GM18873 (cell line): ENCODE results near the gene NRG3.
"Not testable (repeated sequence)": the region's sequence is repeated elsewhere in the genome, so short reads cannot be mapped to it uniquely, and the experiment has no call there.

Experiments
- ATAC-seq: cut with Tn5 transposase; IDR thresholded peaks from one replicate; pipeline ENCODE4 v1.9.1; 2021; ENCODE audit warnings: mild to moderate bottlenecking, moderate library complexity, moderate number of reproducible peaks; ENCODE audit not compliant: unreplicated experiment, low FRiP score

The NRG3 gene

GRCh38 chr10:81950358-81950757, 75.4 kb downstream of the NRG3 start:
- no peak for ATAC-seq

- no peak for ATAC-seq
These were observed 78.4 kb downstream of the NRG3 start for GRCh38 chr10:81953420-81953819.

- no peak for ATAC-seq
These were observed 83.0 kb downstream of the NRG3 start for GRCh38 chr10:81957976-81958375.

- no peak for ATAC-seq
These were observed 84.0 kb downstream of the NRG3 start for GRCh38 chr10:81959016-81959415.

GRCh38 chr10:81961451-81962184, 86.6 kb downstream of the NRG3 start:
- no peak for ATAC-seq

- no peak for ATAC-seq
These were observed 88.6 kb downstream of the NRG3 start for GRCh38 chr10:81963606-81964005.

GRCh38 chr10:81967716-81968115, 92.7 kb downstream of the NRG3 start:
- no peak for ATAC-seq

- ATAC-seq, result no peak
These were observed 94.1 kb downstream of the NRG3 start for GRCh38 chr10:81969136-81969535.

- no peak for ATAC-seq
These were observed 103.2 kb downstream of the NRG3 start for GRCh38 chr10:81978238-81978637.

GRCh38 chr10:81981724-81982123, 106.7 kb downstream of the NRG3 start:
- no peak for ATAC-seq

- ATAC-seq, result no peak
These were observed 109.4 kb downstream of the NRG3 start for GRCh38 chr10:81984428-81984827.

- no peak for ATAC-seq
These were observed 120.3 kb downstream of the NRG3 start for GRCh38 chr10:81995254-81995653.

- ATAC-seq, result no peak
These were observed 121.9 kb downstream of the NRG3 start for GRCh38 chr10:81996927-81997326.

- ATAC-seq, result no peak
These were observed 146.0 kb downstream of the NRG3 start for GRCh38 chr10:82020999-82021398.

GRCh38 chr10:82027711-82028110, 152.7 kb downstream of the NRG3 start:
- no peak for ATAC-seq

- ATAC-seq, result no peak
These were observed 162.1 kb downstream of the NRG3 start for GRCh38 chr10:82037076-82037475.

- no peak for ATAC-seq
These were observed 163.6 kb downstream of the NRG3 start for GRCh38 chr10:82038587-82038986.

- no peak for ATAC-seq
These were observed 165.3 kb downstream of the NRG3 start for GRCh38 chr10:82040336-82040735.

- no peak for ATAC-seq
These were observed 166.0 kb downstream of the NRG3 start for GRCh38 chr10:82041018-82041417.

GRCh38 chr10:82056391-82056790, 181.4 kb downstream of the NRG3 start:
- ATAC-seq, result no peak

- ATAC-seq, result not testable (repeated sequence)
These were observed 192.2 kb downstream of the NRG3 start for GRCh38 chr10:82067192-82067591.

GRCh38 chr10:82068501-82068900, 193.5 kb downstream of the NRG3 start:
- ATAC-seq, result no peak

GRCh38 chr10:82071231-82071630, 196.2 kb downstream of the NRG3 start:
- no peak for ATAC-seq
